Glomerular visceral epithelial cell (primary cell): ENCODE data around the gene SRD5A1.

Experiments used
- DNase-seq: peaks from one replicate; pipeline ENCODE4 v3.0.0-alpha.2; 2016; ENCODE audit errors: extremely low spot score

SRD5A1 gene, protein sequence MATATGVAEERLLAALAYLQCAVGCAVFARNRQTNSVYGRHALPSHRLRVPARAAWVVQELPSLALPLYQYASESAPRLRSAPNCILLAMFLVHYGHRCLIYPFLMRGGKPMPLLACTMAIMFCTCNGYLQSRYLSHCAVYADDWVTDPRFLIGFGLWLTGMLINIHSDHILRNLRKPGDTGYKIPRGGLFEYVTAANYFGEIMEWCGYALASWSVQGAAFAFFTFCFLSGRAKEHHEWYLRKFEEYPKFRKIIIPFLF

DNA sequence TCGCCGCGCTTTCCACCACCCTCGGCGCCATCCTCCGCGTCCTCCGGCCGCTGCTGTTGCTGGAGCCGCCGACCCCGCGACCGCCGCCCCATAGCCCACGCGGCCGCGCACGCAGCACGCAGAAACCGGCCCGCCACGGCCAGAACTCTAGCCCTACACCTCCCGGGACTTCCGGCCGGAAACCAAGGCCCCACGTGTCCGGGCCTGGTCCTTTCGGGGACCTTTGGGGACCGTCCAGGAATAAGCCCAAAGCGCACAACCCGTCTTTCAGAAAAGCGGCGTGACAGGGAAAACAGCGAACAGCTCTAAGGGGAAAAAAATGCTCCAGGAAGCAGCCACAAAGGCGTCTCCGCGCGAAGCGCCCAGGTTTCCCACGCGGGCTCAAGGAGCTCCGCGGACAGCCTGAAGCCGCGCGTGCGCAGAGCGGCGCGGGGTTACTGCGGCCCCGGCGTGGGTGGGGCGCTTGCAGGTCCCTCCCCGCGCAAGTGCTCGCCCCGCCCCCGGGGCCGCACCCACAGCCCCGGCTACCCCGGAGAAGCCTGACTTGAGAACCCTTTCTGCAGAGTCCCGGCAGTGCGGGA lies at the start of gene SRD5A1, which contains the start of gene NSUN2:
TSS of gene SRD5A1 (plus strand) at position 553 of the 581 bp plus-strand sequence. CDS start 137 bp downstream, outside the sequence.
TSS of gene NSUN2 (minus strand) at position 157 of the 581 bp plus-strand sequence. CDS start at position 92, 65 bp downstream.
- DNase-seq, result peak; percentile 94

DNA sequence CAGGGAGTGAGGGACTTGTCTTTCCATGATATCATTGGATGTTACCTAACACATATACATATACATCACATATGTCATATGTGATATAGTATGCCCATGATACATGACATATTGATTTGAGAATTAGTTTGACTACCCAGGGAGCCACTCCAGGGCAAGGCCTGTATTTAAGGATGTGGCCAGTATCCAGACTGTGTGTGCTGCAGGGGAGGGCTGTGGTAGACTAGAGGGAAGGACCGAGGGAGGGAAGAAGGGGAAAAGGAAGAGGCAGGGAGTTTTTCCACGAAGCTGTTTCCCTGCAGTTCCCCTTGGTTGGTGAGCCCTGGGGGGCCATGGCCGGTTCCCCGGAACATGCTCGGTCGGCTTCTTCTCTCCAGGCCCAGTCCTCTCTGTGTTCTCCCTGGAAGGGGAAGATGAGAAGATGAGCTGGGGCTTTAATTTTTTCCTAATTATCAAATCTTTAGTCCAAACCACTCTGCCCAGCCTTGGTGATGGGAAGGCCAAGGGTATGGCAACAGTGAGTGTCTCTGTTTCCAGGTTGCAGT lies 49.1 kb upstream of the SRD5A1 start:
- no peak for DNase-seq

DNA sequence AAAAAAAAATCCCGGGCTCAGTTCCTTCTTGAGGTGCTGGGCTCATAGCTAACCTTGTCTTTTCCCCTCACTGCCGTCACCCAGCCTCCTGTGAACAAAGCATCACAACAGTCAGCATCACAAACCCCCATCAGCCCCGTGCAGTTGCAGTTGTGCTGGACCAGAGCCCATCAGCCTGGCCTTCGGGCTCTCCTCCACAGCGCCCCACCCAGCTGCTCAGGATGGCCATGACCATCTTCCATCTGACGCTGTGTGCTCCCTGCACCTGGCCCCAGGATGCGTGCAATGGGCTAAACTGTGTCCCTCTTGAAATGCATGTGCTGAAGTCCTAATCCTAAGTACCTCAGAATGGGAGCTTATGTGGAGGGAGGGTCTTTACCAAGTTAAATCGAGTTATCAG lies 48.5 kb upstream of the SRD5A1 start:
- DNase-seq, result no peak

DNA sequence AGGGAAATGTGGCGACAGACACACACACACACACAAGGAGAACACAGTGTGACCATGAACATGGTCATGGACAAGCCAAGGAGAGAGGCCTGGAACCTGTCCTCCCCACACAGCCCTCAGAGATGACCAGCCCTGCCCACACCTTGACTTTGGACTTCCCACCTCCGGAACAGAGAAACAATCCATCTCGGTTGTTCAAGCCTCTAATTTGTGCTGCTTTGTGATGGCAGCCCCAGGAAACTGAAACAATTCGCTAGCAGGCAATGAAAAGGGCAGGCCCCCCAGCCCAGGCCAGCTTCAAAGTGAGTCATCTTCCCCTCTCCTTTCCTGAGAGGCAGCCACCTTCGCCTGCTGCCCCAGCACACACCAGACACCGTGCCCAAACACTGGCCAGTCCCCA lies 48.1 kb upstream of the SRD5A1 start:
- no peak for DNase-seq

DNA sequence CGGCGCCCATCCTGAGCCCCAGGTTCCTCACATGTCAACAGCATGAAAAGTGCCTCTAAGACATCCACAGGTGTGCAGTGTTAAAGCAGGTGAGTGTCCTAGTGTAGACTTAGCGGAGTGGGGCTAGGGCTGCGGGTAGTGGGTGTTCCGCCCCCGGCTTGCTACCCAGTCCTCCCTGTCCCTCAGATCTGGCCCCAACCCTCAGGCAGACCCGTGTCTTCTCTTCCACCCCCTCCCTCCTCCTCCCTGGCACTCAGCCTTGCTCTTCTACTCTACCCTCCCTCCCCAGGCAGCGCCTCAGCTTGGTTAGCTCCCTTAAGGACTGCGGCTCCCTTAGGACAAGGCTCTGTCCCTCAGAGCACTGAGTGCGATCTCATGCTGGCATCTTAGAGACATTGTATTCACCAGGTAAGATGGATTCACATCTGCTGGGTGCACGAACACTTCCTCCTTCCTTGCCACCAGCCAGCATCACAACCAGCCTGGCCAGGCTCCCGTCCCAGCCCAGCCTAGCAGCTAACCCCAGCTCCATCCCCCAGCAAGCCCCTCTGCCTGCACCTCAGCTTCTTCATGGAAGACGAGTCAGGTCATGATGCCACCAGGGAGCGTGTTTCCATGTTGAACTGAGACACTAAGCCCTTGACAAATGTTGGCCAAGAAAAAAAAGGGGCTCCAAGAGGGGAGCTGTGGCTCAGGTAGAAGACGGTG lies 47.1 kb upstream of the SRD5A1 start:
- no peak for DNase-seq

DNA sequence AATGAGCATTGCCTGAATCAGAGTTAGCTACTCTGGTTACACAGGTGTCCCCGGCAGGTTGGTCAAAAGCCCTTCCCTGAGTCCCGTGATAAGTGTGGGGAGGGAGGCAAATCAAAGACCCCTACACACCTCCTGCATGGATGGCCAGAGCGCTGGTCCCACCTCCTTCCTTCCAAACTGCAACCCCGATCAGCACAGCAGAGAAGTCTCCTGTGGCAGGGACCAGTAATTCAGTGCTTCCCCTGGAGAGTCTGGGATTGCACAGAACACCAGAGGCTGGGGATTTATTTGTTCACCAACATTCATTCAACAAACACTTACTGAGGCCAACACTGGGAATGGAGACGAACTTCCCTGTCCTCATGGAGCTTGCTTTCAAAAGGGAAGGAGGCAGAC lies 46.6 kb upstream of the SRD5A1 start:
- no peak for DNase-seq

DNA sequence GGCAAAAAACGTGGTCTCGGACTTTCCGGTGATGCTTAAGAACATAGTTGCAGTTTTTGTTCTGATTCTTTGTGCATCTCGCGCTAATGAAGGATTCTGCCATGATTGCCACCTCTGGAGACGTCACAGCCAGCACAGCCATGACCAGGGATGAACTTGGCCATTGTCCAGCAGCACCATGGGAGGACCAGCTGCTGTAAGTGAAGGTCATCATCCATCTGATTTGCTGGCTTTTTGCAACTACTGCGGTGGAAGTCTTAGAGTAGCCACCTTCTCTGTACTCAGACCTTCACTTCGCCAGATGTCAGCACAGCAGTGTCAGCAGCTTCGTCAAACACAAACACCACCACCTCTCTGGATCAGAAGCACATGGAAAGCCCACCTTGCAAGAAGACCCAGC lies 46.1 kb upstream of the SRD5A1 start:
- no peak for DNase-seq

DNA sequence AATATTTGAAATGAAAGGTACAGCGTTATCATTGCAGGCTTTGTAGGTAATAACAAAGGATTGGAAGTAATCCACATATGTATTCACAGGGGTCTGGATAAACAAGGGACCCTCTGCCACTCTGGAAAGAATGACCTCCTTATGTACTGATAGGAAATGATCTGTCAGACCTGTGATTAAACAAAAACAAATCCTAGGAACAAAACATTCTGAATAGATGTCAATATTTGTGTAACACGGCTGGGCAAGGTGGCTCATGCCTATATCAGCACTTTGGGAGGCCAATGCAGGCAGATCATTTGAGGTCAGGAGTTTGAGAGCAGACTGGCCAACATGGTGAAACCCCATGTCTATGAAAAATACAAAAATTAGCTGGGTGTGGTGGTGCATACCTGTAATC lies 42.7 kb upstream of the SRD5A1 start:
- no peak for DNase-seq

DNA sequence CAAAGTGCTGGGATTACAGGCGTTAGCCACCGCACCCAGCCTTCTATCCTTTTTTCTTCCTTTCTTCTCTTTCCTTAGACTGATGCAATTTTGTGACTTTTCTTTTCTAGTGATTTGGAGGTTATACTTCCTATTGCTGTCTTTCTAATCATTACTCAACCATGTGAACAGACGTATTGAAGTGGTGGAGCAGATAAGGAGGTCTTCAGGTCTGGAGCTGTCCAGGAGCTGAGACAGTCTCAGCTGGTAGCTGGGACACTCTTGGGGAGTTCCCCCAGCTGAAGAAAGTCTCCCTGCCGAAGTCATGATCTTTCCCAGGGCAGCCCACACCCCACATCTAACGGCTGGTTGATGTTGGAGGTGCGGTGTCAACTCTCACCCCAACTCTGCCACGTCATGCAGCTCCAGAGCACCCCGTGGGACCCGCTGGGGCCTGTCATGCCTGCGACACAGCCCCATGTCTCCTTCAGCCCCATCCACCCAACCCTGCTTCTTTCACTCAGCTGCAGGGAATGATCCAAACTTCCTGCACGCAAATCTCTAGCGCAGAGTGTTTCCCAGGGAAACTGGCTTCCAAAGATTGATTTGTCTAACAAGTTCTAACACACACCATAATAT lies 41.5 kb upstream of the SRD5A1 start:
- no peak for DNase-seq

DNA sequence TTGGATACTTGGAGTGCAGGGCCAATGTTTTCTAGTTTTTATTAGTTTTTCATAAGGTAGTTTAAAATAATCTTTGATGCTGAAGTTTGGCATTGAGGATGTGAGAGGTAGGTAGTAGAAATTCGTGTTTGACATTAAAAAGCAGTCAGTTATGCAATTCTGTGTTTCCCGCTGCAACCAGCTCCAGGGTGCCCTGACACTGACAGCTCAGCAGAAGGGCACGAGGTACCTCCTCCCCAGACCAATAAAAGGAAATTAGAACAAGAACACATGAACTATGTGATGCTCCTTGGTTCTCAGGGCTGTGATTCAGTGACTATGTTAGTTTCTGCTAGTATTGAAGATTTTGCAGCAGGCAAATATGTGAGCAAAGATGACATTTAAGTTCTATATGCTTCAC lies 40.6 kb upstream of the SRD5A1 start:
- no peak for DNase-seq

DNA sequence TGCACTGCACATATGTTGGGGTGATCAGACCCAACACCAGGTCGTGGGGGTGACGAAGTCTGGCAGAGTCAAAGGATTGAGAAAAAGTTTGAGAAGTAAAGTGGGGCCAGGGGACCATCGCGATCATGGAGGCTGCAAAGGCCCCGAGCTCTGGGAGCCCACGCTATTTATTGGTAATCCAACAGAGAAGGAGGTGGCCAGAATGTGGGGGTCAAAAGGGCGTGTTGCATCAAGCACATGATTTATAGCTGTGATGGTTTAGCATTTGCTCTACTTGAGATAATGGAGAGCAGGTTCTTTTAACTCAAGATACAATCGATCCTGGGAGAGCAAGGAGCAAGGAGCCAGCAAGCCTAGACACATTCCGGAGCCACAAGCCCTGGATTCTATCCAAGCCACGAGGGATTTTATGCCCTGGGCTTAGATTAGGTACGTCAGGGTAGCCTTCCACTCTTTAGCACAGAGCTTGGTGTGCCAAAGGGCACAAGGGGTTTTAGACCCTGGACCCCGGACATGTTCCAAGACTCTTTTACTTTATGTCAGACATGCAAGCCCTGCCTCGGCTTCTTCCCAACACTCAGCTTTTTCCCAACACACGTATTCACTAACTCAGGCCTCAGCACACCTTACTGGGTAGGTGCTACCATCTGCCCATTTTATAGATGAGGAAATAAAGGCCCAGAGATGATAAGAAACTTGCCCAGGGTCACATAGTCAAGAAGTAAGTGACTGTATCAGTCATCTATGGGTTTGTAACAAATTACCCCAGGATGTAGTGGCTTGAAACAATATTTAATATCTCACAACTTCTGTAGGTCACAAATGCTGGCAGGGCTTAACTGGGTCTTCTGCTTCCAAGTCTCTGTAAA lies 39.9 kb upstream of the SRD5A1 start:
- DNase-seq, result no peak

DNA sequence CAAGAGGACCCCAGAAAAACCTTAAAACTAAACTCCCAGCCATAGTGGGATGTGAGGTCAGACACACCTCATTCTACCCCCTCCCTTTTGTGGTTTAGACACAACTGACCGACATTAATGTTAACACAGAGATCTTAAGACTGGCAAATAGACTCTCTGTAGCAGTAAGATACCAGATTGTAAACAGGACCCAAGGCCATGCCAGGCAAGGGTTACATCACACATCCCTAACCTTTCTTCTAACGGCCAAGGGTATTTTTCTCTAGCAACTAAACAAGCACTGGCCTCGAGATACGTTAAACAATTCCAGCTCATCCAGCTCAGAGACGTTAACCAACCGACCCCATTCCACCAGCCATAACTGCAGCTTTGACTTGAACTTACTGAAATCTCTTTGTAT lies 39.2 kb upstream of the SRD5A1 start:
- DNase-seq, result no peak

DNA sequence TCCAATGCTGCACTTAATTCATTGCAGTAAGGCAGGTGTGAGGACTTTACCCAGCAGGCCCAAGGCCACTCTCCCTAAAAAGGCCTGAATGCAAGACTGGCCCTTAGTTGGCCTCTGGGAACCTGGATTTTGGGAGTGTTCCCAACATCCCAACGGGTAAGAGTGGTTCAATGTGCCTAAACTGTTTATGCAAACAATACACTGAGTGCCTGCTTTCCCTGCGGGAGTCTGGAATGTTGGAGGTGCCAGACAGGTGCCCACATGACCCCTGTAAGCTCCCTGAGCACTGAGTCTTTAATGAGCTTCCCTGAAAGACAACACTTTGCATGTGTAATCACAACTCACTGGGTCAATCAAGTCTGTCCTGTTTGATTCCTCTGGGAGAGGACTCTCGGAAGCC lies 37.8 kb upstream of the SRD5A1 start:
- no peak for DNase-seq

DNA sequence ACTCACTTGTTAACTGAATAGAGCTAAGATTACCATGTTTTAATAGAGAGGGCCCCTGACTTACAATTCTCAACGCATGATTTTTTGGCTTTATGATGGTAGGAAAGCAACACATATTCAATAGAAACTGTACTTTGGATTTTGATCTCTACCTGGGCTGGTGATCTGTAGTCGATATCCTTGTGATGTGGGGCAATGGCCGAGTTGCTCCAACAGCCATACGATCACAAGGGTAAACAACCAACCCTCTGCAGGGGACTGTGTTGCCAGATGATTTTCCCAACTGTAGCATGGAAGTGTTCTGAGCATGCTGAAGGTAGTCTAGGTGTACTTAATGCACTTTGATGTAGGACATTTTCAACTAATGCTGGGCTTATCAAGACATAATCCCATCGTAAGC lies 36.9 kb upstream of the SRD5A1 start:
- no peak for DNase-seq

DNA sequence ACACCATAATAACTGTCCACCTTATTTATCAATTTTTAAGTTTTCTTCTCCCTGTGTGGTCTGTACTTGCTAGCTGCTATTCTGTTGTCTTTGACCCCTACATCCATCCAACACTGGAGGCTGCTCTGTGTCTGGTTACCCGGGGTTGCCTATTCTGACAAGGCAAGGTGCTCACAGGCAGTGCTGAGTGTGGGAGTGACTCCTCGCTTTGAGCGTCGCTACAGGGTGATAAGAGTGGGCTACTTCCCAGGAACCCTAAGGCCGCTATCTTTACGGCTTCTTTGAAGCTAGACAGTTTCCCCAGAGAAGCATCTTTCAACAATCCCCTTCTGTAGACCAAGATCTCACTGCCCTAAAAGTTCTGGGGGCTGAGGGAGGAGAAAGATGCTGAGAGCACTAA lies 35.7 kb upstream of the SRD5A1 start:
- DNase-seq, result no peak

DNA sequence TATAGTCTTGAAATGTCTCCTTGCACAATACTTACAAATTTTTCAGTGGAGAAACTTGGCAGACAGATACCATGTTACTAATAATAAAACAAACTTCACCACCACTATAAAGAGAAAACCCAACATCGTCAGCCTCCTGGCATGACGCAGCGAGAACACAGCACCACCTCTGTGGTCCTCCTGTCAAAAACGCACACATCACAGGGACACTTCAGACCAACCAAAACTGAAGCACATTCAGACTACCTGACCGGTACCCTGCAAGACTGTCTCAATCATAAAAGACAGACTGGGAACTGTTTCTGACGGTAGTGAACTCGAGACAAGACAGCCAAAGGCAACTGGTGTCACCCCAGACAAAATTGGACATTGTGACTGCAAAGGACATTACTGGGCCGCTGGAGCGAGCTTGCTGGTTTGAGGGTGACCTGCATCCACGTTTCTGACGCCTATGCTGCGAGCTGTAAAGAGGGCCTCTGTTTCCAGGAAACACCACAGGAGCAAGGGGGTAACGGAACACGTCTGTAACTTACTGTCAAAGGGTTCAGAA lies 34.8 kb upstream of the SRD5A1 start:
- DNase-seq, result no peak

DNA sequence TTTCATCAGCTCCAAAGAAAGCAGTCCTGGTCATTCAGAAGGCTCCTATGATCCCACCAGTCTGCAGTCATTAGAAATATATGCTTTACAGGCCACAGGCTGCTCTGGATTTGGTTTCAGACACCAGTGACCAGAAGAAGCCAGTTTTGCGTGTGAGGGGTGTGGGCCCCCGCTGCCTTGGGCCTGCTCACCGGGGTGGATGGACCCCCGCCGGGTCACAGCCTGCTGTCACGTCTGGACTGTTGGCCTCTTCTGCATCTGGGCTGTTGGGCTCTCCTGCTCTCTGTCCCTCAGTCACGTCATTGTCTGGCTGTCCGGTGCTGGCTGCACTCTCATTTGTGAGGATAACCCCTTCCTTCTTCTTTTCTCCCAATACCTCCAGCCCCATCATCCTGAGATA lies 33.5 kb upstream of the SRD5A1 start:
- DNase-seq, result no peak

DNA sequence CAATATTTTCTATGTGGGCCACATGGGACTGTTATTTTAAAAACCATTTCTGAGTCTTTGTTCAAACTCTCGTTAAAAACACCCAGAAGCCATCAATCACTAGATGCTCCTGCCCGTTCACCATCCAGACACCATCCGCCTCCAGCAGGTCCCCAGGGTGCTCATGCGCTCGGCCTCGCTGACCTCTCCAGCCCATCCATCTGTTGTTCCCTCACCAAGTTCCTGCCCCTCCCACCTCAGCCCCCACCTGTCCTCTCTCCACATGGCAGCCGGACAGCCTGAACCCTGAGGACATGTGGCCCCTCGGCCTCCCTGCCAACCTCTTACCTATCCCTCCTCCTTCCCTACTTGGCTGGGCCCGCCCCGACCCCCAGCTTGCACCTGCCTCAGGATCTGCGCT lies 32.0 kb upstream of the SRD5A1 start:
- DNase-seq, result no peak

DNA sequence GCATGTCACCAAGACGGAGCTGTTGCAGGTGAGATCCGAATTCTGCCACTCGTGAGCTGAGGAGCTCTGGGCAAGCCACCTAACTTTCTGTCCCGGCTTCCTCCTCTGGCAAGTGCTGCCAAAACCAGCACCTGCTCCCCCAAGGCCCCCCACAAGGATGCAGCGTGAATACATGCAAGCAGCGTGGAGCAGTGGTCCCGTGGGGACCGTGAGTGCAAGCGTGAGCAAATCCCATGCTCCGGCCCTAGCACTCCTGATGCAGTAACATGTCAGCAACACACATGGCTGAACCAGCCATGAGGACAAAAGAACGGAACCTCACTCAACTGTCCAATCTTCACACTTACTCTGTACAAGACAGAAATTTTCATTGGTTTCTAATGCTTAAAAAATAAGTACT lies 31.4 kb upstream of the SRD5A1 start:
- DNase-seq, result no peak

DNA sequence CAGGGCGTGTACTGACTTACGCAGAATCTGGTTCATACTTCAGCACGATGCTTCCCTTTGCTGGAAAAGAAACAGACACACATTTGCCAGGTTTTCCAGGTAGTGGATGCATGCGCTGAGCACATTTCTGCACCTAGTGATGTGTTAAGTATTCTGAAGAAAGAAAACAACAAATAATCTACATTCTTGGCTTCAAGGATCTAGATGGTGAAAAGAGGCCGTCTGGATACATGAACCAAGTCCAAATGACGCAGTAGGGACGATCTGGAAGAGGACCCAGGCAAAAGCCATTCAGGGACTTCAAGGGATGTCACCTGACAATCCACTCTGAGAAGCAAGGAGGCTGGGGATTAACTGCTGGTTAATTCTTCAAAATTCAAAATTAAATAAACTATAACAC lies 30.8 kb upstream of the SRD5A1 start:
- DNase-seq, result no peak

DNA sequence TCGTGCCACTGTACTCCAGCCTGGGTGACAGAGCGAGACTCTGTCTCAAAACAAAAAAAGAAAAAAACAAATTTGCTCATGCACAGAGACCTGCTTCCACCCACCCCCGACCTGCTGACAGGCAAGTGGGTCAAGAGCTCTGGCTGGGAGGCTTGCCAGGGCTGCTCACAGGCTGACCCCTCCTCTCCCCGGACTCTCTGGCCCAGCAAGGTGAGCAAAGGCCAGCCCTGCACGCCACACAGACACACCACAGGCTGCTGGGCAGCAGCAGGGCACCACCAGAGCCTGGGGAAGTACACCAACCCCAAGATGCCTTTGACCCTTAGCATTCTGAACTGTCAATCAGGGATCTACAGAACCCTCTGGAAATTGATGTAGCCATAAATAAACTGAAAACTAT lies 29.6 kb upstream of the SRD5A1 start:
- DNase-seq, result no peak
